ENCODE data around the gene ATF5.
"Not testable (repeated sequence)": the region's sequence is repeated elsewhere in the genome, so short reads cannot be mapped to it uniquely, and the experiment has no call there.

The ATF5 gene

DNA sequence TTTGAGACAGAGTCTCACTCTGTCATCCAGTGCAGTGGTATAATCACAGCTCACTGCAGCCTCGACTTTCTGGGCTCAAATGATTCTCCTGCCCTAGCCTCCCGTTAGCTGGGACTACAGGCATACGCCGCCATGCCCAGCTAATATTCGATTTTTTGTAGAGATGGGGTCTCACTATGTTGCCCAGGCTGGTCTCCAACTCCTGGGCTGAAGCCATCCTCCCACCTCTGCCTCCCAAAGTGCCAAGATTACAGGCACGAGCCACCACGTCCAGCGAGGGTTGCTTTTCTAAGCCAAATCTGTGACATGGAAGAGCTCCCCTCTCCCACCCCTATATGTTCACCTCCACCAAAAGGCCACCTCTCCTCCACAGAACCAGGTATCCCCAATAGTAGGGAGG is 10.9 kb upstream of the ATF5 start:
- DNase-seq (ENCODE audit: low read depth, low spot score) = no peak
- TF ChIP-seq, protein P1, sequence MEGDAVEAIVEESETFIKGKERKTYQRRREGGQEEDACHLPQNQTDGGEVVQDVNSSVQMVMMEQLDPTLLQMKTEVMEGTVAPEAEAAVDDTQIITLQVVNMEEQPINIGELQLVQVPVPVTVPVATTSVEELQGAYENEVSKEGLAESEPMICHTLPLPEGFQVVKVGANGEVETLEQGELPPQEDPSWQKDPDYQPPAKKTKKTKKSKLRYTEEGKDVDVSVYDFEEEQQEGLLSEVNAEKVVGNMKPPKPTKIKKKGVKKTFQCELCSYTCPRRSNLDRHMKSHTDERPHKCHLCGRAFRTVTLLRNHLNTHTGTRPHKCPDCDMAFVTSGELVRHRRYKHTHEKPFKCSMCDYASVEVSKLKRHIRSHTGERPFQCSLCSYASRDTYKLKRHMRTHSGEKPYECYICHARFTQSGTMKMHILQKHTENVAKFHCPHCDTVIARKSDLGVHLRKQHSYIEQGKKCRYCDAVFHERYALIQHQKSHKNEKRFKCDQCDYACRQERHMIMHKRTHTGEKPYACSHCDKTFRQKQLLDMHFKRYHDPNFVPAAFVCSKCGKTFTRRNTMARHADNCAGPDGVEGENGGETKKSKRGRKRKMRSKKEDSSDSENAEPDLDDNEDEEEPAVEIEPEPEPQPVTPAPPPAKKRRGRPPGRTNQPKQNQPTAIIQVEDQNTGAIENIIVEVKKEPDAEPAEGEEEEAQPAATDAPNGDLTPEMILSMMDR (IDR thresholded peaks at IDR 0.05; ENCODE audit: insufficient read depth, low read length, missing control alignments) = no peak
- no peak overlapping the region for H3K4me3 ChIP-seq (ENCODE audit: low read depth, low read length)
- ChIA-PET CTCF (interaction anchor here (1.5 to 2.0 kb wide), 2 partner anchors 9 to 11 kb away, joined by 3 to 9 read pairs; partner anchors contain the start of genes ATF5 and NUP62), POLR2A (no interaction called here)

DNA sequence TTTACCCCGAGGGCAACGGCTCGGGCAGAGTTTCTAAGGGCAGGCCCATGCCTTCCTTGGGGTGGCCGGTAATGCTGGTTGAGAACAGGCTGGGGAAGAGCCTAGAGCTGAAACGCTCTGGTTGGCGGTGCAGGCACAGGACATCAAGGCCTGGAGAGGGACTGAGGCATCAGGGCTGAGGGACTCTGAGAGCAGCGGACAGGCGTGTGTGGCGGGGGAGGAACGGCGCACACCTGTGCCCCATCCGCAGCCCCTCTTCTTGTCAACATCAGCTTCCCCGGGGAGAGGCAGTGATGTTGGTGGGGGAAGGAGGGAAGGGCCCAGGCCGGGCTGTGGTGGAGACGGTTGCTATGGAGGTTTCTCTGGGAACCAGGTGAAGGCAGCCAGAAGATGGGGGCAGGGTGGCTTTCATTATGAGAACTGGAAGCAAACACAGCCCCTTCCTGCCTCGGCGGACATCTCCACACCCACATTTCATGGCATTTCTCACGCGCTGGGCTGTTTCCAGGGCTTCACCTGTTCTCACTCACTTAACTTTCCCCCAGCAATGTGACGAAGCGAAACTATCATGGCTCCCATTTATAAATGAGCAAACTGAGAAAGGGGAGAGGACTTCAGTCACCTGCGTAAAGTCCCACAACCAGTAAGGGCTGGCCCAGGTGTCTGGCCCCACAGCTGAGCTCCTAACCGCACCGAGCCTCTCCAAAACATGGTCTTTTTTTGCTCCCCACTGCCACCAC is 8.2 kb upstream of the ATF5 start:
- DNase-seq (ENCODE audit: low read depth, low spot score) = no peak
- ChIA-PET CTCF (interaction anchor here (1.5 kb wide), 1 partner anchor 30 kb away, joined by 3 read pairs; no protein-coding TSS in a partner anchor), POLR2A (no interaction called here)
- H3K4me3 ChIP-seq (ENCODE audit: low read depth, low read length) = no peak overlapping the region
- TF ChIP-seq, protein P1 (IDR thresholded peaks at IDR 0.05; ENCODE audit: insufficient read depth, low read length, missing control alignments) = no peak

- CTCF ChIA-PET = interaction anchor here (1.5 kb wide), 1 partner anchor 32 kb away, joined by 3 read pairs; no protein-coding TSS in a partner anchor
- no peak overlapping the region for H3K4me3 ChIP-seq (ENCODE audit: low read depth, low read length)
- no peak for DNase-seq (ENCODE audit: low read depth, low spot score)
- TF ChIP-seq, protein P1 (IDR thresholded peaks at IDR 0.05; ENCODE audit: insufficient read depth, low read length, missing control alignments) = no peak
- POLR2A ChIA-PET = no interaction called here
These were observed 6.9 kb upstream of the ATF5 start for GRCh38 chr19:49921871-49922795.

- ChIA-PET POLR2A (no interaction called here), CTCF (no interaction called here)
- TF ChIP-seq, protein P1 (IDR thresholded peaks at IDR 0.05; ENCODE audit: insufficient read depth, low read length, missing control alignments) = no peak
- DNase-seq (ENCODE audit: low read depth, low spot score) = no peak
- H3K4me3 ChIP-seq (ENCODE audit: low read depth, low read length) = no peak overlapping the region
These were observed 5.7 kb upstream of the ATF5 start for GRCh38 chr19:49923055-49924003.

DNA sequence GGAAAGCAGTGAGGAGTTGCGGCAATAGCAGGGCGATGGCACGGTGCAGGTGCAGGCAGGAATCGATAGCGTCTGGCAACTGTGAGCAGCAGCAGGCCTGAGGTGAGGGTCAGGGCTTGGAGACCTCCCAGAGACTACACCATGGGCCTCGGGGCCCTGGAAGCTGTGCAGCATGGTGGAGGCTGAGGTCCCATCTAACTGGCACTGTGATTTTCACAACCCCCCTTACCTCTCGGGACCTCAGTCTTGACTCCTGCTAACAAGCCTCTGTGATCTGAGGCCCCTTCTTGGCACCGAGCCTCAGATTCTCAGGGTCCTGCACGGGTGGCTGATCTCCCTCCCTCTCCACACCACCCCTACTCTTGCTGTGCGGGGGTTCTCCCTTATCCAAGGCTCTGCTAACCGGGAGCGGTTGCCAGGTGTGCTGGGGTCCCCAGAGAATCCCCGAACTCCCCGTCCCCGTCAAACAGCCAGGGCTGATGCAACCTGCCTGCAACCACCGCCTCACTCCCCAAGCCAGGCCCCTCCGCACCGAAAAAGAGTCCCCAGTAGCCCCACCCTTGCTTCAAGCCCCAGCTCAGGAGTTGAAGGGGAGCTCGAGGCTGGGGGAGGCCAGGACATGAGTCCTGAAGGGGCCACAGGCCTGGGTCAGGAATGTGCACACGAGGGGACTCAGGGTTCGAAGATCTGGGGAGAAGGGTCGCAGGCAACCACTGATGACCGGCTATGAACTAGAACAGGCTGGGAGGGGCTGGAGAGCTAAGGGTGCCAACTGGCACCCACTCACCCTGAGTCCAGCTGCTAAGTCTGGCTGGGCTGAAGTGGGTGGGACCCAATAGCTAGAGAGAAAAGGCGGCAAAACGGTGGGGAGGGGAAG is 4.8 kb upstream of the ATF5 start:
- ChIA-PET POLR2A (no interaction called here), CTCF (no interaction called here)
- H3K4me3 ChIP-seq (ENCODE audit: low read depth, low read length) = no peak overlapping the region
- TF ChIP-seq, protein P1 (IDR thresholded peaks at IDR 0.05; ENCODE audit: insufficient read depth, low read length, missing control alignments) = no peak
- no peak for DNase-seq (ENCODE audit: low read depth, low spot score)

- H3K4me3 ChIP-seq (ENCODE audit: low read depth, low read length); CTCF ChIA-PET; DNase-seq (ENCODE audit: low read depth, low spot score); POLR2A ChIA-PET: not testable (repeated sequence)
These were observed 4.2 kb upstream of the ATF5 start for GRCh38 chr19:49924881-49925210.

All from AG04449 (cell line).